AG10803 (cell line): Measurements from ENCODE around the gene ELOVL5.
"Not testable (repeated sequence)": the region's sequence is repeated elsewhere in the genome, so short reads cannot be mapped to it uniquely, and the experiment has no call there.

ENCODE experiments used
- DNase-seq: peaks from one replicate; pipeline ENCODE4 v3.0.0; 2010; ENCODE audit warnings: low read depth
- H3K4me3 ChIP-seq: 2 replicates; pipeline ENCODE4 v1.5.1; 2011; ENCODE audit warnings: mild to moderate bottlenecking, low read length, control low read depth
- CTCF ChIP-seq: conservative IDR thresholded peaks from 2 replicates; pipeline ENCODE4 v1.5.1; 2011; ENCODE audit warnings: mild to moderate bottlenecking, low read length, control low read depth, inconsistent platforms

Gene ELOVL5

GRCh38 chr6:53318429-53318828, 30.3 kb downstream of the ELOVL5 start:
- DNase-seq, result no peak
- no peak overlapping the region for H3K4me3 ChIP-seq
- no peak for TF ChIP-seq CTCF

- TF ChIP-seq CTCF, result no peak
- H3K4me3 ChIP-seq, result no peak overlapping the region
- no peak for DNase-seq
Observed at GRCh38 chr6:53317861-53318260, 30.9 kb downstream of the ELOVL5 start.

- DNase-seq, H3K4me3 ChIP-seq: not testable (repeated sequence)
Observed at GRCh38 chr6:53317299-53317698, 31.5 kb downstream of the ELOVL5 start.

GRCh38 chr6:53316142-53316541, 32.6 kb downstream of the ELOVL5 start:
- no peak for TF ChIP-seq CTCF
- no peak for DNase-seq
- H3K4me3 ChIP-seq, result no peak overlapping the region

- no peak overlapping the region for H3K4me3 ChIP-seq
- DNase-seq, result no peak
- TF ChIP-seq CTCF, result no peak
Observed at GRCh38 chr6:53315086-53315724, 33.5 kb downstream of the ELOVL5 start.

- H3K4me3 ChIP-seq, result no peak overlapping the region
- DNase-seq, result peak; percentile 36
- TF ChIP-seq CTCF, result no peak
Observed at GRCh38 chr6:53313784-53314400, 34.9 kb downstream of the ELOVL5 start.

- DNase-seq, result no peak
- TF ChIP-seq CTCF, result no peak
- no peak overlapping the region for H3K4me3 ChIP-seq
Observed at GRCh38 chr6:53312355-53312754, 36.4 kb downstream of the ELOVL5 start.

GRCh38 chr6:53311586-53311935, 37.2 kb downstream of the ELOVL5 start:
- H3K4me3 ChIP-seq, result no peak overlapping the region
- DNase-seq, result peak; percentile 66

More at GRCh38 chr6:53311586-53311935, 37.2 kb downstream of the ELOVL5 start:
- TF ChIP-seq CTCF, result no peak
